ENCODE results near the gene CHRNA10.

The CHRNA10 gene

GRCh38 chr11:3635641-3636375, 35.4 kb downstream of the CHRNA10 start:
- no peak for DNase-seq (ENCODE audit: low read depth in 2 of 2, low spot score in 1 of 2)

- DNase-seq (ENCODE audit: low read depth in 2 of 2, low spot score in 1 of 2), result no peak
Observed at GRCh38 chr11:3632070-3632660, 39.0 kb downstream of the CHRNA10 start.

GRCh38 chr11:3631331-3631730, 39.9 kb downstream of the CHRNA10 start:
- no peak for DNase-seq (ENCODE audit: low read depth in 2 of 2, low spot score in 1 of 2)

DNA sequence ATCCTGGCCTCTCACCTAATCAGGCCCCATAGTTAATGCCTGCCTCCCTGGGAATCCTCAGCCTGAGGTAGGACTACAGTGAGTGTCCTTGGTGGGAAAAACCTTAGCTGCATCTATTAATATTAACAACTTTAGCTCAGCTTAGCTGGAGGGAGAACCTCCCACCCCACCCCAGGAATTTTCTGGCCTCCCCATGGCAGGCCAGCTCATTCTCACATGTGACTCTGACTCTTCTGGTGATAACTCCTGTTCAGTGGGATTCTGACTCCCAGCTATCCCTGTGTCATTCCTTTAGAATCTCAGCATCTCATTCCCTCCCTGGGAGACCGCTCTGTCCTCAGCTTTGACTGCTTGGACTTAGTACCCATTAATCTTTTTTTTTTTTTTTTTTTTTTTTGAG, 43.9 kb downstream of the CHRNA10 start:
- no peak for DNase-seq (ENCODE audit: low read depth in 2 of 2, low spot score in 1 of 2)

- no peak for DNase-seq (ENCODE audit: low read depth in 2 of 2, low spot score in 1 of 2)
Observed at GRCh38 chr11:3626250-3626960, 44.8 kb downstream of the CHRNA10 start.

GRCh38 chr11:3623767-3624458, 47.3 kb downstream of the CHRNA10 start:
- DNase-seq (ENCODE audit: low read depth in 2 of 2, low spot score in 1 of 2), result no peak

DNA sequence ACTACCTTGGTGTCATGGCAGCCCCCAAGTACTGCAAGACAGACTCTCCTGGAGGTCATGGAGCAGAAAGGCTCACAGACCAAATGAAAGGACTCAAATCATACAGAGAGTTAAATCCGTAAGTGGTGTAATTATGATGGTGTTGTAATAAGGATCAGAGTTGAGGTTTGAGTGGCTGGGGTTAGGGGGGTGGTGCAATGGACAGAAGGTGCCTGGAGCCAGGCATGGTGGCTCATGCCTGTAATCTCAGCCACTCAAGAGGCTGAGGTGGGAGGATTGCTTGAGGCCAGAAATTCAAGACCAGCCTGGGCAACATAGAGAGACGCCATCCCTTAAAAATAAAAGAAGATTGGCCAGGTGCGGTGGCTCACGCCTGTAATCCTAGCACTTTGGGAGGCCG, 48.1 kb downstream of the CHRNA10 start:
- no peak for DNase-seq (ENCODE audit: low read depth in 2 of 2, low spot score in 1 of 2)

DNA sequence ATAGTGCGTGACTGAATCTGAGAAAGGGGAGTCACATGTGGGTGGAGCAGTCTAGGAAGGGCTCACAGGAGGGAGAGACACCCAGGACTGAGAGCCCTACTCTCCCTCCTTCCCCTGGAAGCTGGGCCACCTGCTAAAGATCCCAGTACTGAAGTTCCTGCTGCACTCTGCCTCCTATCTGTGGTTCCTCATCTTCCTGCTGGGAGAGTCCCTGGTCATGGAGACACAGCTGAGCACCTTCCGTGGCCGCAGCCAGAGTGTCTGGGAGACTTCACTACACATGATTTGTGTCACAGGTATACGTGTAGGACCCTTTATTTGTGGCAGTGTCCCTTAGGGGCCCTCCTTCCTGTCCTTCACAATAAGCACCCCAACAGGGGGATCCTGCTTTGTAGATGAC, 48.7 kb downstream of the CHRNA10 start:
- no peak for DNase-seq (ENCODE audit: low read depth in 2 of 2, low spot score in 1 of 2)

- DNase-seq (ENCODE audit: low read depth in 2 of 2, low spot score in 1 of 2), result no peak
Observed at GRCh38 chr11:3617990-3618389, 53.2 kb downstream of the CHRNA10 start.

DNA sequence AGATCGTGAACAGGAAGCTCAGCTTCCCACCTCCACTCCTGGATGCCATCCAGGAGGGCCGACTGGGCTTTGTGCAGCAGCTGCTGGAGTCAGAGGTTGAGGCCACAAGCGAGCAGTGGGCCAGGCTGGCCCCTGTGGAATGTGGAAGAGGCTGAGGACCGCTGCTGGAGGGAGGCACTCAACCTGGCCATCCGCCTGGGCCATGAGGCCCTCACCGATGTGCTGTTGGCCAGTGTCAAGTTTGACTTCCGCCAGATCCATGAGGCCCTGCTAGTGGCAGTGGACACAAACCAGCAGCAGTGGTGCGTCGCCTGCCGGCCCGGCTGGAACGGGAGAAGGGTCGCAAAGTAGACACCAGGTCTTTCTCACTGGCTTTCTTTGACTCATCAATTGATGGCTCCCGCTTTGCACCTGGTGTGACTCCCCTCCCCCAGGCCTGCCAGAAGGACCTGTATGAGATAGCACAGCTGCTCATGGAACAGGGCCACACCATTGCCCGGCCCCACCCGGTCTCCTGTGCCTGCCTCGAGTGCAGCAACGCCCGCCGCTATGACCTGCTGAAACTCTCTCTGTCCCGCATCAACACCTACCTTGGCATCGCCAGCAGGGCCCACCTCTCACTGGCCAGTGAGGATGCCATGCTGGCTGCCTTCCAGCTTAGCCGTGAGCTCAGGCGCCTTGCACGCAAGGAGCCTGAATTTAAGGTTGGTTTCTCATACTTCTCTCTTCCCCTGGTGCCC, 54.3 kb downstream of the CHRNA10 start:
- no peak for DNase-seq (ENCODE audit: low read depth in 2 of 2, low spot score in 1 of 2)

GRCh38 chr11:3615998-3616397, 55.2 kb downstream of the CHRNA10 start:
- DNase-seq (ENCODE audit: low read depth in 2 of 2, low spot score in 1 of 2), result no peak
